ENCODE results near the gene DBET.
"Not testable (repeated sequence)": the region's sequence is repeated elsewhere in the genome, so short reads cannot be mapped to it uniquely, and the experiment has no call there.

Gene DBET

GRCh38 chr4:190064342-190064741 is at the start of gene DBET:
Gene DBET, plus strand, starts transcription at chr4:190064502.
- not testable (repeated sequence) for DNase-seq (ENCODE audit: low read depth)

DNA sequence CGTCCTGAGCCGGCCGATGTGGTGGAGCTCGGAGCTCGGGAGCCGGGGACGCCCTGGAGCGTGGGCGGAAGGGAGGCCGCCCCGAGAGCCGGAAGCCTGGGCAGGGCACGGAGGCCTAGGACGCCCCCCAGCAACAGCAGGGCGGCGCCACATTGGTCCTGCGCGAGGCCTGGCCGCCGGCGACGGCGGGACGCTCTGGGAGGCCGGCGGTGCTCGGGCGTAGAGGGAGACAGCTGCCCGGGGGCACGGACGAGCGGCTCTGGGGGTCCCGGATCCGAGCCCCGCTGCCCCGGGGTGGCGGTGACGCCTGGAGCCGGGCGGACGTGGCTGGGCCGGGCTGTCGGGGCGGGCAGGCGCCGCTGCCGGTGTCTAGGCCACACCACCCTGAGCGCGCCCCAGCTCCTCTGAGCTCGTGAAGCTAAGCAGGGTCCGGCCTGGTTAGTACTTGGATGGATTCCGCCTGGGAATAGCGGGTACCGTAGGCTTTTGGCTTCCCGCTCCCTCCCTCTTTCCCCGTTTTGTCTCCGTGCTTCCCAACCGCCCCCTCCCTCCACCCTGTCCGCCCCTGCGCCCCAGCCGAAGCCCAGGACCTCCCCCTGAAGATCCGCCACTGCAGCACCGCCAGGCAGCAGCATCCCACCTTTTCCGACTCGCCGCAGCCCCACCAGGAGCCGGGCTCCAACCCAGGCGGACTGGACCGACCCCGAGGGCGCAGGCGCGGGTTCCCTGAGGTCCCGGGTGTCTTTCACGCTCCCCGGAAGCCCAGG is 49.3 kb upstream of the DBET start:
- no peak for DNase-seq (ENCODE audit: low read depth)

DNA sequence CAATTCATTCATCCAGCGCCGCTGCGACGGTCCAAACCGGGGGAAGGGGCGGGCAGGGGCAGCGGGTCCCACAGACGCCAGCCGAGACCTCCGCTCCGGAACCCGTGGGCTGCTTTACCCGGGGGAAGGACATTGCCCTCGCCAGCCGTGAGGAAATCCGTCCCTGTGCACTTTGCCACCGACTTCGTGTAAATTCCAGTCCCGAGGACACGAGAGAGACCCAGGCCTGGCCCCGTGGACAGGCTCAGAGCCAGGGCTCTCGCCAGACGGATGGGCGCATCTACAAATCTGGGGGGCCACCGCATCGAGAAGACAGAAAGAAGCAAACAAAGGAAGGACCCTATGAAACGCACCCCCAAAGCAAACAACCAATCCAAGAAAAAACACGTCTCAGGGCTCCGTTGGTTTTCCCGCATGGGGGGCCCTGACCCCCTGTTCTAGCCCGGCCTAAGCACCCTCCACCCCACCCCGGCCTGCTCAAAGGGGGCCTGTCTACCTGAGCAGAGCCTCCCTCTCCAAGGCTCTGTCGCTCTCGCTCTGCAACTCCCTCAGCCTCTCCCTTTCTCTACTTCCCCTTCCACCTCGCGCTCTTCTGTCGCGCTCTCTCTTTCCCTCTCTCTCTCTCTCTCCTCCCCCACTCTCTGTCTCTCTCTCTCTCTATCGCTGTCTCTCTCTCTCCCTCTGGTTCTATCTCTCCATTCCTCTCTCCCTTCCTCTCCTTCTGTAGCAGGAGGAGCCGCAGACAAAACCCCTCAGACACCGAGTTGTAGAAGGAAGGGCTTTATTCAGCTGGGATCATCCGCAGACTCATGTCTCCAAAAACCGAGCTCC is 48.5 kb upstream of the DBET start:
- DNase-seq (ENCODE audit: low read depth): no peak

- DNase-seq (ENCODE audit: low read depth): no peak
These were observed 47.7 kb upstream of the DBET start for GRCh38 chr4:190016369-190017289.

GRCh38 chr4:190017357-190018200 is 46.7 kb upstream of the DBET start:
- no peak for DNase-seq (ENCODE audit: low read depth)

DNA sequence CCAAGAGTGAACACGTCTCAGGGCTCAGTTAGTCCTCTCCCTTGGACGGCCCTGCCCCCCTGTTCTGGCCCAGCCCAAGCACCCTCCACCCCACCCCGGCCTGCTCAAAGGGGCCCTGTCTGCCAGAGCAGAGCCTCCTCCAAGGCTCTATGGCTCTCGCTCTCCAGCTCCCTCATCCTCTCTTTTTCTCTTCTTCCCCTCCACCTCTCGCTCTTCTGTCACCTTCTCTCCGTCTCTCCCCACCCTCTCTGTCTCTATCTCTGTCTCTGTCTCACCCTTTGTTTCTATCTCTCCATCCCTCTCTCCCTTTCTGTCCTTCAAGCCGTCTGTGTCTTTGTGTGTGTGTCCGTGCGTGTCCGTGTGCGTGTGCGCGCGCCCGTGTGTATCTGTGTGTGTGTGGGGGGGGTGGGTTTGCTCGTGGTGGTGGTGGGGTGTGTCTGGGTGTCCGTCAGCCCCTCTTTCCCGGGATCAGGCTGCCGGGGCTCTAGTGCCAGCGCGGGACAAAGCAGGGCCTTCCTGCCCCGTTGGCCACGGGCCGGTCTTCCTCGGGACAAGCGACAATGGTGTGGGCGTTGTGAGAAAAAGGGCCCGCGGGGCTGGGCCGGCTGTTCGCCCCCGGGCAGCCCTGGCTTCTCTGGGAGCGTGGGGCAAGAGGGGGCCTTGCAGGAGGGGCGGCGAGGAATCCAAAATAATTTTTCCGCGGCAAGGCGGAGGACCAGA is 45.9 kb upstream of the DBET start:
- DNase-seq (ENCODE audit: low read depth): no peak

DNA sequence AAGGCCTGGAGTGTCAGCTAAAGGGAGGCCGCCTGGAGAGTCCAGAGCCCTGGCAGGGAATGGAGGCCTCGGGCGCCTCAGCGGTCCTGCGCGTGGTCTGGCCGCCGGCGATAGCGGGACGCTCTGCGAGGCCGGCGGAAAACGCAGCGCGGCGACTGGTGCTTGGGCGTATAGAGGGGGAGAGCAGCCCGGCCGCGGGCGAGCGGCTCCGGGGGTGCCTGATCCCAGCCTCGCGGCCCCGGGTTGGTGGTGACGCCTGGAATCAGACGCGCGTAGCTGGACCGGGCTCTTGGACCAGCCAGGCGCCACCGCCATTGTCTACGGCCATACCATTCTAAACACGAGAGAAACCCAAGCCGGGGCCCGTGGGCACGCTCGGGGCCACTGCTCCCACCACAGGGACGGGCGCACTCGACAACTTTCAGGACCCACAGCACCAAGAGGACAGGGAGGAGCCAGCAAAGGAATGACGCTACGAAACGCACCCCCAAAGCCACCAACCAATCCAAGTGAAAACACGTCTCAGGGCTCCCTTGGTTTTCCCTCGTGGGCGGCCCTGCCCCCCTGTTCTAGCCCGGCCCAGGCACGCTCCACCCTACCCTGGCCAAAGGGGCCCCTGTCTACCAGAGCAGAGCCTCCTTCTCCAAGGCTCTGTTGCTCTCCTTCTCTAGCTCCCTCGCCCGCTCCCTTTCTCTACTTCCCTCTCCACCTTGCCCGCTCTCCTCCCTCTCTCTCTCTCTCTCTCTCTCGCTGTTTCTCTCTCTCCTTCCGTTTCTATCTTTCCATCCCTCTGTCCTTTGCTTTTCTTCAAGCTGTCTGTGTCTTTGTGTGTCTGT is 45.1 kb upstream of the DBET start:
- no peak for DNase-seq (ENCODE audit: low read depth)

DNA sequence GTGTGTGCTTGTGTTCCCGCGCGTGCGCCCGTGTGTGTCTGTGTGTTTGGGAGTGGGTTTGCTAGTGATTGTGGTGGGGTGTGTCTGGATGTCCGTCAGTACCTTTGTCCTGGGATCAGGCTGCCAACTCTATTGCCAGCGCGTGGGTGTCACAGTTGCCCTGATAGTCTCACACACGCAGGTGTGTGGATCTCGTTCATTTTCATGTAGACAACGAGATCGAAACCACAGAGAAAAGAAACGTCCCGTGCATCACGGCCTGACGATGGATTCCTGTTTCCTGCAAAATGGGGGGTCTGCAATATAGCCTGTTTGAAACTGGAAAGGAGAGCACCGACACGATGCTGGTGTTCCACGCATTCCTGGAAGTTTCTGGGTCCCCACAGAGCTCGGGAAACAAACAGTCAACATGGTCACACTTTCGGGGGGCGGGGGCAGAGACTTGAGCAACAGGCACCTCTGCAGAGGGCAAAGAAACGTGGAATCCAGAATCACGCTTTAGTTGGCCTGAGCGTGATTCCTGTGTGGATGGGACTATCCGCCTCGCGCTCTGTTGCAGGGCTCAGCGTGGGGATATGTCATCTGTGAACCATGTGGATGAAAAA is 44.3 kb upstream of the DBET start:
- DNase-seq (ENCODE audit: low read depth): not testable (repeated sequence)

- DNase-seq (ENCODE audit: low read depth): no peak
These were observed 43.2 kb upstream of the DBET start for GRCh38 chr4:190020790-190021717.

GRCh38 chr4:190021973-190022372 is 42.3 kb upstream of the DBET start:
- DNase-seq (ENCODE audit: low read depth): not testable (repeated sequence)

GRCh38 chr4:190022614-190023281 is 41.6 kb upstream of the DBET start:
- not testable (repeated sequence) for DNase-seq (ENCODE audit: low read depth)

- DNase-seq (ENCODE audit: low read depth): not testable (repeated sequence)
These were observed 37.1 kb upstream of the DBET start, which contains the start of gene FRG2 for GRCh38 chr4:190027156-190027555. Gene FRG2, minus strand, starts transcription at chr4:190027256. Its CDS starts 52 bp downstream, at chr4:190027204.

GRCh38 chr4:190031264-190031663 is 33.0 kb upstream of the DBET start:
- not testable (repeated sequence) for DNase-seq (ENCODE audit: low read depth)

DNA sequence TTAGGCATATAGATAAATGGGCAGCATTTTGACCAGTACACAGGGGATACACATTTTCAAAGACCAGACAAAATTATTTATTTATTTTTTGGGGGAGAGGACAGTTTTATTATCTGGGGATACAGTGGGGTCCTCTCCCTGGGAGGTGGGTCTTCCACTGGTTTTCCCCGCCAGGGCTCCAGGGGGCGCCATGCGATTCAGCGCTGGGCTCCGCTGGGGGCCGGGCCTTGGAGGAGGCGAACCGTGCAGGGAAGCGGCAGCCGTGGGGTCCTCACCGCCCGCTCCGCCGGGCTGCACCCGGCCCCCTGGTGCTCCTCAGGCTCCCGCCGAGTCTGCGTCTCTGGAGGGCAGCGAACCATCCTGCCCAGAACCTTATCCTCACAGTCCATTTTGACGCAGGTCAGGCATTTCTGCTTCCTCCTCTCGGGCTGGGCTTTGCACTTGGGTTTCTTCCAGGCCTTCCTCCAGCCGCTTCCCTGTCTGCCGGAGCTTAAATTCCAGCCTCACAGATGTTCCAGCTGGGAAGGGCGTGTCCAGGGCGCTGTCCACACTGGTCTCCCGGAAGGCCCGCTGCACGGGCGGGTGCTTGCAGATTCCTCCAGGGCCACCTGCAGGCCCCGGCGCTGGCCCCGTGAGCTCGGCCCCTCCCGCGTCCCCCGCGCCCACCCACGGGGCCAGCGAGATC is 26.5 kb upstream of the DBET start:
- not testable (repeated sequence) for DNase-seq (ENCODE audit: low read depth)

DNA sequence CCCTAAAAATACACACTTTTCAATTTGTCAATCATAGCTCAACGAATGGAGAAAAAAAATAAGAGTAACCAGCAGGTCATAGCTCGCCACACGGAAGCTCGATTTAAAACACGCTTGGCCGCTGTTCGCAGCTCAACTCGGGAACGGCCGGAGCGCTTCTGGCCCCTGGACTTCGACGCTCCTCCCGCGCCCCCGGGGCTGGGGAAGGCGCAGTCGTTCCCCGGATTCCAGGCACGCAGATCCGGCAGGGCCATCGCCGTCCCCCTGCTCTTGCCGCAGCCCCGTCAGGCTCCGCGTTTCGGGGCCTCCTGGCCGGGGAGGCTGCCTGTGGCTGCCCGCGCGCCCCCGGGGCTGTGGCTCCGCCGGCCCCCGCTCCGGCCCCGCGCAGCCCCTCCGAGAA is 23.4 kb upstream of the DBET start:
- DNase-seq (ENCODE audit: low read depth): not testable (repeated sequence)

- DNase-seq (ENCODE audit: low read depth): not testable (repeated sequence)
These were observed 16.7 kb upstream of the DBET start for GRCh38 chr4:190047627-190048026.
